Measurements from ENCODE around the gene GM2A. TPM values are rescaled to one million over a fixed set of nuclear protein-coding genes. Genes with fewer than 3 reads are reported as not detected.
"Not testable (repeated sequence)": the region's sequence is repeated elsewhere in the genome, so short reads cannot be mapped to it uniquely, and the experiment has no call there.

Gene GM2A
- total RNA-seq, 1 donor from 2014 or later = 17.5 TPM

DNA sequence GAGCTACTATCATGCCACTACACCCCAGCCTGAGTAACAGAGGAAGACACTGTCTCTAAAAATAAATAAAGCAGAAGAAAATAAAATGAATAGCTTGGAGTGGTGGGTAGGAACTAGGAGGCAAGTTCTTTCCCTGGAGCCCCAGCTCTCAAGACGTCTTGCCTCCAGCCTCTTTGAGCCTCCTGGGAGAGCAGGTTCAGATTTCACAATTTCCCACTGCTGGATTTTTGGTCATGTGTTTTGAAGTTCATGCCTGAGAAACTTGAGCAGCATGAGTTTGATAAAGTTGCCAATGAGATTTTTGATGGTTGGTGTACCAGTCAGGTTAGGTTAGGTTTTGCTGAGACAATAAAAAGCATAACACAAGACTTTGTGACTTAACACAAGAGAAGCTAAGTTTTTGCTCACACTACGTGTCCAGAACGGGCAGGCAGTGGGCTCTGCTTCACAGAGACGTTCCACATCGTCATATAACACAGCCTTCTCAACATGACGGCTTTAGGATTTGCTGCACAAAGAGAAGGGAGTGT is 25.0 kb upstream of the GM2A start:
- no peak for DNase-seq (ENCODE audit: low read depth)

- DNase-seq (ENCODE audit: low read depth) = no peak
Measured at GRCh38 chr5:151228986-151229385, 24.0 kb upstream of the GM2A start.

DNA sequence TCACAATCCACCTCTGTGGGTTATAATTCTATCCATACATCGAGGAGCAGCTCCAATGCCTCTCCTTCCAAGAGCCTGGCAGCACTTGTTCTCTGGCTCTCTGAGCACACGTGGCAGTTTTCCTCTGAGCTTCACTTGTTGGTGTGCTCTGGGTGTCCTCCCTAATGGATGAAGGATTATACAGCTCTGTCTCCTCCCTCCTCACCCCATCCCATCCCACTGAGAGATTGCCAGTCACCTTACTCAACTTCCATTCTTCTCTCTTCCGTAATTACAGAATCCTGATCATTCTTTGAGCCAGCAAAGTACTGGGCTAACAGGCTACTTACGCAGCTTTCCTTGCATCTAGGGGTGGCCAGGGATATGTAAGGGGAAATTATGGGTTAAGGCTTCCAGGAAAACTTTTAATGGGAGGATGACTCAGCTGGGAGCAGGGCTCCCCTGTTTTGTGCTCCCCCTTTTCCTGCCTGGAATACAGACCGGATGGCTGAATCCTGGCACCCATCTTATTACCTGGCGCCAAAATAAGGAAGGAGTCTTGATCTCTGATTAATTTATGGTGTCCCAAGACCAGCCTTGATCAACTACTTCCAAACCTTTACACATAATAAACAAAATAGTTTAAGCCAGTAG is 22.8 kb upstream of the GM2A start:
- DNase-seq (ENCODE audit: low read depth) = no peak

DNA sequence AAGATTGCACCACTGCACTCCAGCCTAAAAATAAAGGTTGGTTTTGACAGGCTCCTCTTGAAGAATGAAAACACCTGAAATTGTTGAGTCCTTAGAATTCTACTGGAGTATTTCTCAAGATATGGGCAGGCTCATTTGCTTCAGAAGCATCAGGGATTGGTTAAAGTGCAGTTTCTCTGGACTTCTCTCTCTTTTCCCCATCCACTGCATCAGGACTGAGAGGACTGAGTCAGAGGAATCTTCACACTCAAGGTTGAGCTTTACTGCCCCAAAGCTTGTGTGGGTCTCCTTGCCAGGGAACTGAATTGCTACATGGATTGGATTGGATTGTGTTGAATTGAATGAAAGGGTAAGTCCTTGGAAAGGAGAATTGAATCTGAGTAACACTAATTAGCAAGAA is 21.6 kb upstream of the GM2A start:
- no peak for DNase-seq (ENCODE audit: low read depth)

DNA sequence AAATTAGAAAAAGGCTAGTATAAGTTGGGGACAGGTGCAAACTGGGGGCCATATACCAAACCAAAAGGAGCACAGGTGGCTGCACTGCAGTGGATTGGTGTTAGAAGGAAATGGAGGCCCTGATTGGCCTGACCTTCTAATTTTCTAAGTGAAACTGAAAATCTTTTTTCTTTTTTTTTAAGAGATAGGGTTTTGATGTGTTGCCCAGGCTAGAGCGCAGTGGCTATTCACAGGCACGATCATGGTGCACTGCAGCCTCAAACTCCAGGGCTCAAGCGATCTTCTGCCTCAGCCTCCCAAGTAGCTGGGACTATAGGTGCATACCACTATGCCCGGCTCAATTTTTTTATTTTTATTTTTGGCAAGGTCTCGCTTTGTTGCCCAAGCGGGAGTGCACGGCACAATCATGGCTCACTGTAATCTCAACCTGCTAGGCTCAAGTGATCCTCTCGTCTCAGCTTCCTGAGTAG is 19.3 kb upstream of the GM2A start:
- no peak for DNase-seq (ENCODE audit: low read depth)

GRCh38 chr5:151234476-151235238 is 18.3 kb upstream of the GM2A start:
- DNase-seq (ENCODE audit: low read depth) = peak; percentile 32

GRCh38 chr5:151235239-151235571 is 17.8 kb upstream of the GM2A start:
- not testable (repeated sequence) for DNase-seq (ENCODE audit: low read depth)

- no peak for DNase-seq (ENCODE audit: low read depth)
Measured at GRCh38 chr5:151236888-151237287, 16.1 kb upstream of the GM2A start.

GRCh38 chr5:151237685-151238084 is 15.3 kb upstream of the GM2A start:
- DNase-seq (ENCODE audit: low read depth) = no peak

DNA sequence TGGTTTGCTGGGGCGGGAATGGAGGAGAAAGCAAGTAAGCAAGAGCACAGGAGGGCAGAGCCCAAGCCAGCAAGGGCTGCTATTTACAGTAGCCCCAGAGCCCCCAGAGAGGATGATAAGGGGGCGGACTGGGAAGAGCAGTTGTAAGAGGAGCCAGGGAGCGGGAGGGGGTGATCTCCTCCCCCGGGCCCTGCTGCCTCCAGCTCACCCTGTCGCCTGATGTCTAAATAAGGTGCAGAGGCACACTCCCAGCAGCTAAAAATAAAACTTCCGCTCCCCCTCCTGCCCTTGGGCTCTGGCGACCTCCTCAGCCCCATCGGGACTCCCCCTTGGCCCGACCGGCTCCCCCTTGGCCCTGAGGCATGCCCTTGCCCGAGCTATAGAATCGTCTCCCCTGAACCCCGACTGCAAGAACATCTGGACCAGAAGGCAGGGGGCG is 14.7 kb upstream of the GM2A start:
- peak; percentile 46 for DNase-seq (ENCODE audit: low read depth)

- DNase-seq (ENCODE audit: low read depth) = peak; percentile 74
Measured at GRCh38 chr5:151239237-151239861, 13.6 kb upstream of the GM2A start.

GRCh38 chr5:151240268-151240835 is 12.6 kb upstream of the GM2A start:
- not testable (repeated sequence) for DNase-seq (ENCODE audit: low read depth)

GRCh38 chr5:151240924-151241635 is 11.9 kb upstream of the GM2A start:
- no peak for DNase-seq (ENCODE audit: low read depth)

DNA sequence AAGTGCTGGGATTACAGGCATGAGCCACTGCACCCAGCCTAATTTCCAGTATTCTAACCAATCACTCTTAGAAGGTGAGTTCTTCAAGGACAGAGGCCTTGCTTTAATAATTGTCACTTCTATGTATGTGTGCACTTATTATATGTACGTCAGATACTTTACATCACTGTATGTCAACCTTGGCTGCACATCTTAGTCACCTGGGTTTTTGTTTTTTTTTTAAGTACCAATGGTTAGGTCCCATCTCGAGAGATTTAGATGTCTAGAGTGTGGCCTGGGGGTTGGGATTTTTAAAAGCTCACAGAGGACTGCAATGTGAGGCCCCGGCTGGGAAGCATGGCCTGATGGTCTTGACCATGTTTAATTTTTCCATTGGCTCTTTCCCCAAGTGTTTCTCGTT is 9.9 kb upstream of the GM2A start:
- DNase-seq (ENCODE audit: low read depth) = no peak

DNA sequence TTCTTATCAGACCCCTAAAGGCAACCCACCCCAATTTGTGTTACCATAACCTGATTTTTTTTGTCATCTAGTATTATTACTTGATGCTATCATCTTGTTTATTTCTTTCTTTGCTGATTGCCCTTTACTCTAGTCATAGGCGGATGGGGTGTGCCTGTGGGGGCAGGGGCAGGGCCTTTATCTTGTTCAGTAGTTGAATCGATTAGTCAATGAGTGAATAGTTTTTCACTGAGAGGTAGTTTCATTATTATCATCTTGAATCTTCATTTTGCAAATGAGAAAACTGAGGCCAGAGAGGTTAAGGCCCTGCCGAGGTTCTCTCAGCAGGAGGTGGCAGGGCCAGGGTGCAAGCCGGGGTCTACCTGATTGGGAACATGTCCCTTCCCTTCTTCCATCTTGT is 9.4 kb upstream of the GM2A start:
- no peak for DNase-seq (ENCODE audit: low read depth)

GRCh38 chr5:151244206-151244605 is 8.8 kb upstream of the GM2A start:
- no peak for DNase-seq (ENCODE audit: low read depth)

DNA sequence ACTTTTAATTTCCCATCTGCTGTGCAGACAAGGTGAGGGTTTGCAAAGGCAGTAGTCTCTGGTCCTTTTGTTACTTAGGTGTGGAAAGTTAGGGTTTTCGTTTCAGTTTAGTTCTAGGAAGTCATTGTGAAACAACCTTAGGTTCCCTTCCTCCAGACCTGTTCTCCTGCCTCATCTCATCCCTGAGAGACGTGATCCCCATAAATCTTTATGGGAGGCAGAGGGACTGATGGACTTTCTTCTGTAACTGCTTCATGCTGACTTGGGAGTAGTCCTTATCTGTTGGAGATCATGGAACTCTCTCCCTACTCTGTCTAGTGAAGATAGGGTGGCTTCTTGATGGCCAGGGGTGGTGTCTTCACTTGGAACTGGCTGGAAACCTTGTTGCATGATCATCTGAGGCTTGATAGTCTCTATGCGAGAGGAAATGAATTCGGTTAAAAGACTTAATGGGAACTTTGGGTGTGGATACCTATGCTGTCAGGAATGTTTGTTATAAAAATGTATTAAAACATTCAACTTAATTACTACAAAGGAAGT is 7.2 kb upstream of the GM2A start:
- DNase-seq (ENCODE audit: low read depth) = no peak

GRCh38 chr5:151248651-151249050 is 4.3 kb upstream of the GM2A start:
- no peak for DNase-seq (ENCODE audit: low read depth)

DNA sequence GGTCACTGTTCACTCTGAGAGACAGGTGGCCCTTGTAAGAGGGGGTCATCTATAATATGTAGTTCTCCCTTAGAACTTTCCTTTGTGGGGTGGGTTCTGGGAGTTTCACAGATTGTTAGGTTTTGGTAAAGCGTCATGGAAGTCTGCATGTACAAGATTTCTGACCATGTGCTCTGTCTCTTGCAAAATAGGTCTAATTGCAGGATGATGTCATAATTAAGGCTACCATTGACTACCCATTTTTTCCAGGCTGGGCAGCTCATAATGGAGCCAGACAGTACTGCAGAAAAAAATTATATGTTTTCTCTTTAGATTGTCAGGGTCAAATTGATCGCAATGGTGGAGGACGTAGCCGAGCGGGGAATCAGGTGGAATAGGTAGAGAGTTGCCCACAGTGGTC is 3.7 kb upstream of the GM2A start:
- no peak for DNase-seq (ENCODE audit: low read depth)

GRCh38 chr5:151250346-151251000 is 2.5 kb upstream of the GM2A start:
- no peak for DNase-seq (ENCODE audit: low read depth)

Data from myocyte (in vitro differentiated cells).